Stimulated activated CD8-positive, alpha-beta memory T cell treated with anti-CD3 and anti-CD28 coated beads, Interleukin-4, amount 100 ng/mL, for 24 hours (primary cell): ENCODE results near the gene KLHL29.
A peak's percentile ranks its signal among the peaks of the same experiment; 100 is the strongest.
"Not testable (repeated sequence)": the region's sequence is repeated elsewhere in the genome, so short reads cannot be mapped to it uniquely, and the experiment has no call there.

Source experiments
- DNase-seq: peaks from one replicate; pipeline ENCODE4 v3.0.0-alpha.2; 2020; ENCODE audit warnings: low read depth

Gene KLHL29

DNA sequence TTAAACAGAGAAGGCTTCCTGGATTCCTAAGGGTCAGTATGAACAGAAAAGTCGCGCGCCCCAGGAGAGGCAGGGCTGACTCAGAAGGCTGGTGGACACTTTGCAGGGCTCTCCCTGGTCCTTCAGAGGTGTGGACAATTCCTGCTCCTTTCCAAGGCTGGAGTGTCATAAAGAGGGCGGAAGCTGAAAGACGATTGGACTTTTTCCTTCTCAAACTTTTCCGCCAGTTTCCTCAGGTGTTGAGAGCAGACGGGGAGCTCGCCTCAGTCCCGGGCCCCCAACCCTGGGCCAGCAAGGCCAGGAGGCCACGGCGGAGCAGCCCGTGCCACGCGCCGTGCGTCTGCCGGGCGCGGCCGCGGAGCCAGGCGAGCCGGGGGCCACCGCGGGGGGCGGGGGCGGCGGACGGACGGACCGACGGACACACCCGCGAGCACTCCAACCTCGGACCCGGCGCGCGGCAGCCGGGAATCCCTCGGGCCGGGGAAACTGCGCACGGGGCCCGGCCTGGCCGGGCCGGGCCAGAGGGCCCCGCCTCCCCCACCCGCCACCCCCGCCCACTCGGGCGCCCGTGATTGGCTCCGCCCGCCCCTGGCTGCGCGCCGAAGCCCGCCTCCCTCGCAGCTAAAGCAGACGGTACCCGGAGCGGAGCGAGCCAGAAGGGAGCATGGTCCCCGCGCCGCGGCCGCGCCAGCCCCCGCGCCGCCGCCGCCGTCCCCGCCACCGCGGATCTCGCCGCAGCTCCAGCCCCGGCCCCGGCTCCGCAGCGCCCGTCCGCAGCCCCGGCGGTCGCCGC lies at the start of gene KLHL29:
KLHL29 (plus strand) TSS at position 629 of the 793 bp plus-strand sequence. CDS start 177,018 bp downstream, outside the sequence.
- peak; percentile 54 for DNase-seq

- no peak for DNase-seq
Observed at GRCh38 chr2:23335550-23335949, 49.4 kb upstream of the KLHL29 start.

DNA sequence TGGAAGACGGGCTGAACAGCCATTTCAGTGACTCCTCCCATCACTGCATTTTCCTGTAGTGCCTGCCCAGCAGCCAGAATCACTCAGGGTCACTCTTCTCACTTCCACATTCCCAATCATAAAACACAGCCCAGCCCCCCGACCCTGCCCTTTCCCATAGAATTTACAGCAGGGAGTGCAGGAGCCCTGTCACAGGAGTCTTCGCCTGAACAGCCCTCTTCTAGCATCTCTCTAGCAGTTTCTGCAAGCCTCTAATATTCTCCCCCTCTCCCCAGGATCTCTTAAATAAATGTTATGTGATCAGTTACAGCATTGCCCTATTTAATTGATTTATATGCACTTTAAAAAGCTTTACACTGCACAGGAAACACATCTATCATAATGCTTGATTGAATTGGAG lies 42.9 kb upstream of the KLHL29 start:
- no peak for DNase-seq

DNA sequence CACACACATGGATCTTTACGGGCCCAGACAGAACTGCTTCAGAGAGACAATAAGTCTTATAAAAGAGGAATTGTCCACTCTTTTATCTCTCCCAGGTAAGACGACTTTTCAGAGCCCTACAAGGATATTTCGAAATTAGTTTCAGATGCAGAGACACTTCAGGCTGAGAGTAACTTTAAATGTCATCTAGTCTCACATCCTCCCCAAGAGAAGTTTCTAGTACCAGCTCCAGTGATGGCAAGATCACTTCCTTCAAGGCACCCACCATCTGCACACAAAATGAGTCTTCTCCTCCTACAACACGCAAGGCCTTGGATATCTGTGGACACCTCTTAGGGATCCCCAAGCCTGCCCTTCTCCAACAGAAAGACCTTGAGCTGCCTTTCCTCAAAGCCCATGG lies 39.0 kb upstream of the KLHL29 start:
- DNase-seq, result no peak

GRCh38 chr2:23346781-23347180 lies 38.2 kb upstream of the KLHL29 start:
- no peak for DNase-seq

DNA sequence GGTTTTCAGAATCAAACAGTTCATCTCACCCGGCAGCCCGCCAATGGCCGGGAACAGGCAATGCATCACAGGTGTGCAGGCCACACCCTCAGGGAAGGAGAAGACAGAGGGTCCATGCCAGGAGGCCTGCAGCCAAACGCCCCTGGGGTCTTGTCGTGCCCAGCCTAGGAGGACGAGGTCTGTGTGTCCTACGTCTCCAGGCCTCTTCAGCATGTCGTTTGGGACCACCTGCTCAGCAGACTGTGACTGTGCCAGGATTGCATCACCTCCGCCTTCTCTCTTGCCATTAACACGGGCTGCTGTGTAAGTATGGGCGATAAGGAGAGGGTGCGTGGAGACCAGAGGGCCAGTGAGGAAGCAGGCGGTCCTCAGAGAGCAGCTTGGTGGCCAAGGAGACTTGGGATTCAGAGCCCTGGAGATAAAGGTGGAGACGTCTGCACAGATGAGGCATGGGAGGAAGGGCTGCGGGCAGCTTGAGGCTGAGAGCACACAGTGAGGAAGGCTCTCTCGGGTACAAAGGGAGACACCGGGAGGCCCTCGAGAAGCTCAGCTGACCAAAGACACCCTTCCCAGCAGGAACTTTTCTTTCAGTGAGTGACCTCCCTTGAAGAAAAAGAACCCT lies 37.4 kb upstream of the KLHL29 start:
- no peak for DNase-seq

DNA sequence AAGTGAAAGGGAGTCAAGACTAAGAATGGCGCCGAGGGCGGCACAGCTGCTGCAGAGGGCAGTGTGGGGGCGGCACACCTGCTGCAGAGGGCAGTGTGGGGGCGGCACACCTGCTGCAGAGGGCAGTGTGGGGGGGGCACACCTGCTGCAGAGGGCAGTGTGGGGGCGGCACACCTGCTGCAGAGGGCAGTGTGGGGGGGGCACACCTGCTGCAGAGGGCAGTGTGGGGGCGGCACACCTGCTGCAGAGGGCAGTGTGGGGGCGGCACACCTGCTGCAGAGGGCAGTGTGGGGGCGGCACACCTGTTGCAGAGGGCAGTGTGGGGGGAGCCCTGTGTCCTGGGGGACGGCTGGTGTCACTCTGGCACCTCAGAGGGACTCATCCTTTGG lies 36.9 kb upstream of the KLHL29 start:
- DNase-seq, result not testable (repeated sequence)

DNA sequence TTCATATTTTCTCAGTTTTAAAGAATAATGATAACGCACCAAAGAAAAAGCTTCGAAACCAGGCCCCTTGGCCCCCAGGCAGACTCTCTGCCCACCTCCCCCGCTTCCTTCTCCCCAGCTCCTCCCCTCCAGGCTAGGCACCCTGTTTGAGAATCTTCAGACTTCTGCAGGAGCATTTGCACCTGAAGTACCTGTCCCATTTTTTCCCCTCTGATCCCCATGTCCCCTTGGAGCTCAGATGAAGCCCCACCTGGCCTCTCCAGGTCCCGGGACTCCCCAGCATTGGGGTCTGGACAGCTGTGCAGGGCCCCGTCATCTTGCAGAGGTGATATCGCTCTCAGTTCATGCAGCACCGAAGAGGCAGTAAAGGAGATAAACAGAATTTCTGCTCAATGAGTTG lies 35.5 kb upstream of the KLHL29 start:
- no peak for DNase-seq

DNA sequence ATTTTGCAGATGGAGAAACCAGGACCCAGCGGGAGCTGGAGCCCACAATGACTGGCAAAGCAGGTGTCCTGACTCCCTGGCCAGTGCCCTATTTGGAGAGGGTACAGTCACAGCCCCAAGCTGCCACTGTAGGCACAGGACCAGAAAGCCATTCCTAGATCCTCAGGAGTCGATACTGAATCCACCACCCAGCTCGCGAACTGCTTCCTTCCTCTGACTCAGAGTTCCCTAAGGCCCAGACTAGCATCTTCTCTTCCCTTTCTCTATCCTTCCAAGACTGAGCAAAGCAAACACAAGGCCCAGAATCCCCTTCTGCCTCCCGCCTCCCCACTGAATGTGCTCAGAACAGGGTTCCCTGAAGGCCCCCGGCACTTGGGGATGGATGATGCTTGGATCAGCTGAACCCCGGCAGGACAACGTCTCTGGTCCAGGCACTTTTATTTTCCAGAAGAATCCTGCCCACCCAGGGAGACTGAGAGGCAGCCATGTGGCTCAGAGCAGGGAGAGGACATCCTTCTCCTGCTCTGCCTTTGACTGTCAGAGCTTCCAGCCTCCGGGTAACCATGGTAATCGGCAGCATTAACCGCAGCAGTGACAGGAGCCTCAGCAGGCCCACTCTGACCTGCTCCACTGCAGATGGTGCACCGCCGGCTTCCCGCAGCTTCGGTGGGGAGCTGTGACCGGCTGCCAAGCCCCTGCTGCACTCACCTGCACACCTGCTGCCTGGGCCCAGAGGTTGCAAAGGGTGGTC lies 34.8 kb upstream of the KLHL29 start:
- DNase-seq, result no peak

GRCh38 chr2:23350792-23351355 lies 34.1 kb upstream of the KLHL29 start:
- DNase-seq, result no peak

DNA sequence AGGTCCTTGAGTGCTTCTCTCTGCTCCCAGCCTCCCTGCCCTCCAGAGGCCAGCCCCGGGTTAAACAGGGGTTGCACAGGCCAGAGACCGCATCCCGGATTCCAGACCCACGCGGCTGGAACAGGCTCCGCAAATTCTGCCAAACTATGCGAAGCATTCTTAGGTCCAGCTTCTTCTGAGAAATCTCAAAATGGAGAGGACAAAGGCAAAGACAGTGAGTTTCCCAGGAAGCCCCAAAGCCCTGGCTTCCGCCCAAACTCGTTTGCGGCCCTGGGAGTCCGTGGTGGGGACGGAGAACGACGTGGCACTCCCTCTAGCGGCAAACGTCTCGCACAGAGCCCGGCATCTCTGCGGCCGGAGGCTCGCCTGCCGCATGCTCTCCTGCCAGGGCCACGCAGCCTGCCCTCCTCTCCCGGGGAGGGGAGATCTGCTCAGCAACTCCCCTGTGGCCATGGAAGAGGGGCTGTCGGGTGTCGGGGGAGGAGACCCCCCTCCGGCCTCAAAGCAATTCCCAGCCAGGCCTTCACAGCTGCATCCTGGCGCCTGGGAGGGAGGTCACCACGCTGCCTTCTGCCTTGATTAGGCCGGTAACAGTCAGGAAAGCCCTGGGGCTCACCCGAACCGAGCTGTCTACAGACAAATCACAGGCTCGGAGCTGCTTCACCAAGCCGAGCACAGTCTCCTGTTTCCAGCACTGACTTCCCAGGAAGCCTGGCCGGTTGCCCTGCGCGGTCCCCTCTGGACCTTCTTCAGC lies 33.4 kb upstream of the KLHL29 start:
- DNase-seq, result peak; percentile 36

DNA sequence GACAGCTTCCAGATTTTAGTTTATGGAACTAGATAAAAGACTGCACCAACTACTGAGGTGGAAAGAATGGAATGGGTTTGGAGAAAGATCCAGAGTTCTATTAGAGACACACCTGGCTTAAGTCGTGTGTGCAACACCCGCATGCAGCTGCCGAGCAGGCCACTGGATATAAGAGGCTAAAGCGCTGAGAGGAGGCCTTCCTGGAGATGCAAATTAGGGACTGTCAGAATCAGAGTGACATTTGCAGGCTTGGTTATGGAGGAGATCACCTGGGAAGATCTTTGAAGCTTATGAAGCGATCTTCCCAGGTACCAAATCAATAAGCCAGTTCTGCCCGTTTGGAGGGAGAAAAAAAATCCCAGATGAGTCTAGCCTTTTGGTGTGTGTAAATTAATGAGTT lies 30.4 kb upstream of the KLHL29 start:
- DNase-seq, result no peak

GRCh38 chr2:23355001-23355400 lies 30.0 kb upstream of the KLHL29 start:
- DNase-seq, result no peak

- DNase-seq, result no peak
Observed at GRCh38 chr2:23356711-23357110, 28.3 kb upstream of the KLHL29 start.

DNA sequence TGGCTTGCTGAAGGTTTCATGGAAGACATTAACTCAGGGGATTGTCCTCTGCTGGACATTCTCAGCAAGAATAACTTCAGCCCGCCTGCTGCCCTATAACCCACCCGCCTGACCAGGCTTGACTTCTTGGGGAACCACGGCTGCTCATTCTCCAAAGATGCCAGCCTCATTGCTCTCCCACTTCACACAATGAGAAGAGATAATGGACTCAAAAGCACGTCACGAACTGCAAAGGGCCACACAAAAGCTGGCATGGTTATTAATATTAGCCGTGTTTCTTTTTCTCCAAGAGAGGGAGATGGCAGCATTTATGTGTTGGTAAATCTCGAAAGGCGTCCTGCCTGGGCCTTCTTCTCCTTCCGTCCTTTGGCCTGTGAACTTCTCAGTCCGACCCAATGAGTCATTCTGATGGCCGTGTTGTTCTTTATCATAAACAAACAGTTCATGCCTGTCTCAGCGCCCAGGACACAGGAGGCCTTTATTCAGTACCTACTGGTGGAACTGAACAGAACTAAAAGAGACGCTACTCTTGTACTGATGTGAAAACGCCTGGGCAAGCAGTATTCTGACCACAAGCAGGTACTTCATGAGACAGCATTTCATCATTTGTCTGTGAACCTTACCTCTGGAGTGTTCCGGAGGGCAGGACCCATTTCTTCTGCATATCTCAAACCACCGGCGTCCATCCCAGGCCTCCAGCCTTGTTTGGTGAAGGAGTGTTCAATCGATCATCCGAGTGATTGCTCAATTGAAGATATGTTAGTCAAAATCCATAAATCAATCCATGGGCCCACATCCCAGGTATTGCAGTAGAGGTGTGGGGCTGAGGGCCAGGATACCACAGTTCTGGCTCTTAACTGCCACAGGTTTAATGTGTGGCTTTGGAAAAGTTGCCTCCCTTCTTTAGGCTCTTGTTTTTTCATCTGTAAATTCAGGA lies 25.1 kb upstream of the KLHL29 start:
- DNase-seq, result no peak

DNA sequence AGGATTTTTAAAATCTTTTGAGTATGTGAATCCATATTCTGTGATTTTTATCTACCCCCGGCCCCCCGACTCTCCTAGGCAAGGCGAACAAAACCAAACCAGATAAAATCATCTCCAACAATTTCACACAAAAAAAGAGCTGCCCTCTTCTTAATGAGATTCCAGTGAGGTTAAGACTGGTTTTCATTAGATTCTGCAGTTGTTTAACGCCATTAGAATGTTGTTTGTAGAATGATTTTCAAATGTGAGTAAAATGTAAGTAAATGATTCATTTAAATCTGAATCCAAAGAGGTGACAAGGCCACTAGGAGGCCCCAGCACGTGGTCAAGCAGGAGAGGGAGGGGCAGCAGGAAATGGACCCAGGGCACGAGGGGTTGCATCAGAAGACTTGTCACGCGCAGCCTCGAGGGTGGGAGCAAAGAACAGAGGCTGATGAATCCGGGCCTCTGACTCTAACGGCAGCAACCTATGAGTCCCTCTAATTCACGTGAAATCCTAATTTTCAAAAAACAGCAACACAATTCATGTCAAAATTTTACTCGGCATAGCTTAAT lies 24.3 kb upstream of the KLHL29 start:
- no peak for DNase-seq

- no peak for DNase-seq
Observed at GRCh38 chr2:23361152-23361551, 23.8 kb upstream of the KLHL29 start.

GRCh38 chr2:23363268-23363667 lies 21.7 kb upstream of the KLHL29 start:
- DNase-seq, result no peak

DNA sequence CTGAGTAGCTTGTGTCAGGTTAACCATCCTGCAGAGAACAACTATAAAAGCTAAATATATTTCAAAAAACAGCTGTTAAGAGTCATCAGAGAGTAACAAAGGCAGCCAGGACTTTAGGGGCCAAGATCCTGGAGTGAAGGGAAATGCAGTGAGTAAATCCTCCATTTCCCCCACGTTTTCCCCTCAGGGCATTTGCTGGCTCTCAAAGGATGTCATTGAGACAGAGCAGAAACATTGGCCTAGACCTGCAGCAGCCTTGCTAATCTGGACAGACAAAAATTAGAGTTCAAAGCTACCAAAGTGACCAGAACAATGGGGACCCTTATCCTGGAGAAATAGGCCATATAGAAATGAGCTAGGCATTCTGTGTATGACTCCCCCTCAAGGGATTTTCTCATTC lies 21.1 kb upstream of the KLHL29 start:
- no peak for DNase-seq

GRCh38 chr2:23366720-23367119 lies 18.3 kb upstream of the KLHL29 start:
- no peak for DNase-seq

- DNase-seq, result no peak
Observed at GRCh38 chr2:23367760-23368159, 17.2 kb upstream of the KLHL29 start.
